Endometrium (tissue), 2 donors: Measurements from ENCODE around the gene BCR.

Experiments
- FAIRE-seq: peaks from 2 replicates; lab custom pipeline; 2012; peaks lifted over from hg19 to GRCh38; lab: Jason Lieb, UNC
- donor health status: control.
- donor health status: control.

Gene BCR

DNA sequence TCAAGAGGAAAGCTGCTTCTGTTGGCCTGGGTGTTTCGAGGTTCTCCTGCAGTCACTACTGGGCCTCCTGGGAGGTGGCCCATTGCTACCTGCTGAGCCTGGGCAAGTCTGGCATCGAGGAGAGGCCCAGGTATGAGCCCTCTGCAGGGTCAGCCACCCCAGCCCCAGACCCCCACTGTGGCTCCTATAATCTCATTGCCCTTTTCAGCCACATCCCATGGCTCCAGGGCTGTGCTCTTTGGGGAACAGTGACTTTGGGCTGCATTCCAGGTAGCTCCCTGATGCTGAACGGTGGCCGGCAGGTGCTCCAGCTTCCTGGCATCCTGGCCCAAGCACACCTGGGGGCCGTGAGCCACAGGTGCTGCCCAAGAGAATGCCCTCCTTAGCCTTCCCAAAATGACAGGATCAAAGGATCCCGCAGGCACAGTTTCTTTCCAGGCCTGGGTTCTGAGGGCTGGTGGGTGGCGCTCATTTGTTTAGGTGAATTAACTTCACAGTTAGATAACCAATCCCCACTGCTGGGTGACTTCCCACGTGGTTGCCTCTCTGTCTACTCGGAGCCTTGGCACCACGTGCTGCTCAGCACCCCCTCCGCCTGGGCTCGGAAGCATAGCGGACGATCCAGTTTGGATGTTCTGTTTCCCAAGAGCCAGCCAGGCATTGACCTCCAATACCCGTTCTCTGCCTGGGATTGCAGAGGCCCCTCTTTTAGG, 97.4 kb downstream of the BCR start:
- FAIRE-seq: no peak

DNA sequence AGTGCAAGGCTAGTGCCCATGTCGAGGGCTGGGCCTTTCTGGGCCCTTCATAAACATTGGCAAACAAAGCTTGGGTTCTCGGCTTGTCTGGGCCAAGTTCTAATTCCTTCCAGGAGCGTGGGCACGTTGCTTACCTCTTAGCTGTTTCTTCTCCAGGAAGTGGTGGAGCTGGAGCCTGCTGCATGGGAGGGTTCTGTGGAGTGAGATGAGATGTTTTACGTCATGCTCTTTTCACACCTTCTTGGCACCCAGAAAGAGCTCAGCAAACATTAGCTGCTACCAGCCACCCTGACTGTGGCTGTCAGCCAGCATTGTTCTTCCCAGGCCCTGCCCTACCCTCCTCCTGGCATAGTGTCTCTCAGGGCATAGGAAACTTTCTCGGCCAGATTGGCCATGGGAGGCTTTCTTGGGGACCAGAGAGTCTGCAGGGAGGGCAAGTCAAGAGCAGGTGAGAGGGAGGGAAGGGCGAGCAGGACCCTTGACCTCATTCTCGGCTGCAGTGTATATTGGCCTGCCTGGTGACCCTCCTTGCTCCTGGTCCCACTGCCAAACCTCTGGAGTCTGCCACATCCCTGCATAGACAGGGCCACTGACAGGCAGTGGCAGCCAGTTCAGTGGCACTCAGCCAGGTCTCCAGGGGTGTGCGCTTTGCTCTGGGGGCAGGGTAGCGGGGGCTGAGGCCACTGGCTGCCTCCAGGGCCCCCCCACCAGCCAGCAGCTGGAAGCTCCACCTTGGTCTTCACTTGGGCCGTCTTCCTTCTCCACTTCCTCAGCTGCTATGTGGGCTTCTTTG, 98.8 kb downstream of the BCR start:
- no peak for FAIRE-seq

DNA sequence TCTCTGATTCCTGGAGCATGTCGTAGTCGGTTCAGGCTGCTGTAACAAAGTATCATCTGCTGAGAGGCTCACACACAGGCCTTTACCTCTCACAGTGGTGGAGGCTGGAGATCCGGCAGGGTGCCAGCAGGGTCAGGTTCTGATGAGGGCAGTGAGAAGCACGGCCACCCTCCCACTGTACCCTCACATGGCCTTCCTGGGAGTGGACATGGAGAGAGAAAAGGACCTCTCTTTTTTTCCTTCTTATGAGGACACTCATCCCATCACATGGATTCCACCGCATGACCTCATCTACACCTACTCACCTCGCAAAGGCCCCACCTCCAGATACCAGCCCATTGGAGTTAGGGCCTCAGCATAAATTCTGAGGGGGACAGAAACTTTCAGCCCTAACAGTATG, 99.5 kb downstream of the BCR start:
- no peak for FAIRE-seq

DNA sequence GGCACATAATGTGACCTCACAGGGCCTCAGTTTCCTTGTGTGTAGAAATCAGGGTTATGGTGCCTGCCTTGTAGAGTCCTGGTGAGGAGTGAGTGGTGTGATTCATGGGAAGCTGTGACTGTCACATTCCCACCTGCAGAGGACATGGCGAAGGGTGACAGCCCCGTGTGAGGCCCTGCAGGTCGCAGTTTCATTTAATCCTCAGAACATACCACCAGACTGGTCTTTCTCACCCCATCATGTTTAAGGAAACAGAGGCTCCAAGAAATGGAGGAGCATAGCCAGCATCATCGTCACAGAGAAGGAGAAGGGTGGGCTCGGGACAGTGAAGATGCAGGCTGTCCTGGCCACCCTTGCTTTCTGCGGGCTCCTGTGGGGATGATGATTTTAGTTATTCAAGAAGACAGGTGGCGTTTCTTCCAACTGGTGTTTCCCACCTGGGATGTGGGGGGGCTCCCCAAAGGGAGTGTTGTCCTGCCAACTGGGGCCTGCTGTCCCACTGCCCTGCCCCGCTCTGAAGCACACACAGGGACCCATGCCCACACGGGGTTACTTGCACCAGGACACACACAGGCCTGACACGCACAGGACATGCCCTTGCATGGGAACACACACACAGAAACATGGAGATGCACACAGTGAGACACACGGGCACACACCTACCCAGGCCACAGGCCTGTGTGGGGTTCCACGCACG, 100.2 kb downstream of the BCR start:
- FAIRE-seq: no peak

DNA sequence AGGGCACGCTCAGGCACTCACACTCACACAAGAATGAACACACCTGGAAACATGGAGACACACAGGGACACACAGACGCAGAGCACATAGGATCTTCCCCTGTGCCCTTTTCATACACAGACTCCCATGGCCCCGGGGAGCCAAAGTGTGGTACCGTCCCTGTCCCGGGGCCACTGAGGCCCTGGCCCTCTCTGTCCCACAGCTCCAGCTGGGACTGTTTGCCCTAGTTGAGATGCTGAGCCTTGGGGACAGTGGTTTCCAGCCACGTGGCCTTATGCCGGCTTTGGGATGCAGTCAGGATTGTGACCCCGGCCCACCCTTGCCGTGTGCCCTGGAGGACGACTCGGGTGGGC, 100.7 kb downstream of the BCR start:
- FAIRE-seq: no peak

DNA sequence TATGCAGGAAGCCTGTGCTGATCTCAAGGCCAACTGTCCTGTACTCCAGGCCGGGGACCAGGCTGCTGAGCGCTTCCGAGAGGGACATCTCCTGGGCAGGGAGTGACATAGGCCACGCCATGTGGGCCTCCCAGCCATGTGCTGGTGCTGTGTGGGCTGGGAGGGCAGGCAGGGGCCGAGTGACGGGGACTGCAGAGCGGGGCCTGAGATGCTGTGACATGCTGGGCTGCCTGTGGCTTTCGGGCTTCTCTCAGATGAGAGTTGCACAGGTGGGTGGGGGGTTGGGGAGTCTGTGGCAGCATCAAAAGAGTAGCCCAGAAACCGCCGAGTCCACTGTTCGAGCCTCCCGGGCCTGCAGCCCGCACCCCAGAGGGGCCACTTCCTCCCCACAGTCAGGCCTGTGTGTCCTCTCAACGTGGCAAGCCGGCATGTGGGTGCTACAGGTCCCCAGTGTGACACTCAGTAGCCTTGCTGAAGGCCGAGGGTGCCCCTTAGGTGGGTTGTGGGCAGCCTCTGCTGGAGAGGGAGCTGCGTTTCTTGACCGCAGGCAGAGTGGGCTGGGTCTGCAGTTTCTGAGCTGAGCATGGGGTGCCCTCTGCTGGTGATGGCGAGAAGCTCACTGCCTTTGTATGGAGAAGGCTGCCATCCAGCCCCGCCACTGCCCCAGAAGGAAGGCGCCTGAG, 101.2 kb downstream of the BCR start:
- no peak for FAIRE-seq

DNA sequence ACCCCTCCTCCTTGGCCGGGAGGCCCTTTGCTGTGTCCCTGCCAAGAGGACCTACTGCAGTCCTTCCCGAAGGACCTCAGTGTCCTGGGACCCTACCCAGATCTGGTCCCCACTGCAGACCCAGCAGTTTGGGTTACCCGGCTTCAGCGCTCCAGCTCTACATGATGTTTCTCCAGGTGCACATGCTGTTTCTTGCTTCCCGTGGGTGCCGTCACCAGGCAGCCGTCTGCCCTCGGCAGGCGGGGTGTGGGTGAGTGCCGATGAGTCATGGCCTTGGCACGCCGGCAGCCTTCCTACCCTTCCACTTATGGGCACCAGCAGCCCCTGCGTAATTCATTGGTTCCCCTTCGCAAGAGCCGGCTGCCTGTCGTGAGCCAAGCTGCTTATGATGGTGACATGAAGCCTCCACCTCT, 101.8 kb downstream of the BCR start:
- FAIRE-seq: no peak

GRCh38 chr22:23282516-23282915, 102.2 kb downstream of the BCR start:
- FAIRE-seq: no peak

- no peak for FAIRE-seq
These were observed 102.7 kb downstream of the BCR start for GRCh38 chr22:23282986-23283385.

GRCh38 chr22:23283591-23284503, 103.5 kb downstream of the BCR start:
- FAIRE-seq: no peak

- no peak for FAIRE-seq
These were observed 104.3 kb downstream of the BCR start for GRCh38 chr22:23284504-23285033.

DNA sequence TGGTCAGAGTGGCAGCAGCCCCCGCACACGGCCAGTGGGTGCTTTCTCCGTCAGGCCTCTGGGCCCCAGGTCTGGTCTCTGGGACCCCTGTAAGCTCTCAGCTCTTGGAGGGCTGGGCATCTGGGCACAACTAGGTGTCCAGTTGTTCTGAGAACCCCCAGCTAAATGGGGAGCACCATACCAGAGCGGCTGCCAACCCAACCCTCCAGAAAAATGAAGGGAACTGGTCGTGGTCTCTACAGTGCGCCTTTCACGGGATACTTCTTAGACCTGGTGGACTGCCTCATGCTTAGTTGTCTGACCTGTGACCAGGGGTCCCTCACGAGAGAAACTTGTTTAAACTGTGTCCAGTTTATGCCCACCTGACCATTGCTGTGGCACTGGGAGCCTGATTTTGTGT, 104.9 kb downstream of the BCR start:
- no peak for FAIRE-seq

GRCh38 chr22:23285734-23286133, 105.4 kb downstream of the BCR start:
- no peak for FAIRE-seq

DNA sequence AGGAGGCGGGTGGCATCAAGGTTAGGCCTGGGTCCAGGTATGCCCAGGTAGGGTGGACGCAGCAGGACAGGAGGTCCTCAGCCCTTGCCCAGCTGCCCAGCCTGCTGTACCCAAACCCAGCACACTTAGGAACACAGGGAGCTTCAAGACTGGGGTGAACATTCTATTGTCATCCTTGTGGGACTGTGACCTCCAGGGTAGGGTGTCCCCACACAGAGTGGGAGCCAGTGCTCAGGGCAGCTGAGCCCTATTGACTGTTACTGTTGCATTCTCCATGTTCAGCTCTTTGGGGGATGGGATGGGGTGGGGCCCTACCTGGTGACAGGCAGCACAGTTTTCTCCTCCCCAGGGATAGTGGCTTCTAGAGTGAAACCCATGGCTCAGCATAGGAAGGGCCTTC, 106.0 kb downstream of the BCR start:
- FAIRE-seq: no peak

- no peak for FAIRE-seq
These were observed 107.1 kb downstream of the BCR start for GRCh38 chr22:23287136-23288095.

- no peak for FAIRE-seq
These were observed 108.2 kb downstream of the BCR start for GRCh38 chr22:23288301-23289129.

DNA sequence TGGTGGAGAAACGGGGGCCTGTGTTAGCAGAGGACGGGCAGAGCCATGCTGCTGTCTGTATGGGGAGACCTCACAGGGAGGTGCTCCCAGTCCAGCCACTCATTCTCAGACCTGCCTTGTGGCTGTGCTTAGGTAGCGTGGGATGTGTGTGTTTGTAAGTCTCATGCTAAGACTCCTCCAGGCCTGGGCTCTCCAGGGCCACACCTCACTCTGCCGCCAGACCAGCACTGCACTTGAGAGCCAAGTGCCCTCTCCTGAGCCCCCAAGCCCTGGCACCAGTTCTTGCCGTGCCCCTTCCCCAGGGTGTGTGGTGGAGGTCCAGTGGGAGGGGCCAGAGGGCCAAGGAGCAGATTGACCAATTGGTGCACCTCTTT, 108.8 kb downstream of the BCR start:
- no peak for FAIRE-seq

DNA sequence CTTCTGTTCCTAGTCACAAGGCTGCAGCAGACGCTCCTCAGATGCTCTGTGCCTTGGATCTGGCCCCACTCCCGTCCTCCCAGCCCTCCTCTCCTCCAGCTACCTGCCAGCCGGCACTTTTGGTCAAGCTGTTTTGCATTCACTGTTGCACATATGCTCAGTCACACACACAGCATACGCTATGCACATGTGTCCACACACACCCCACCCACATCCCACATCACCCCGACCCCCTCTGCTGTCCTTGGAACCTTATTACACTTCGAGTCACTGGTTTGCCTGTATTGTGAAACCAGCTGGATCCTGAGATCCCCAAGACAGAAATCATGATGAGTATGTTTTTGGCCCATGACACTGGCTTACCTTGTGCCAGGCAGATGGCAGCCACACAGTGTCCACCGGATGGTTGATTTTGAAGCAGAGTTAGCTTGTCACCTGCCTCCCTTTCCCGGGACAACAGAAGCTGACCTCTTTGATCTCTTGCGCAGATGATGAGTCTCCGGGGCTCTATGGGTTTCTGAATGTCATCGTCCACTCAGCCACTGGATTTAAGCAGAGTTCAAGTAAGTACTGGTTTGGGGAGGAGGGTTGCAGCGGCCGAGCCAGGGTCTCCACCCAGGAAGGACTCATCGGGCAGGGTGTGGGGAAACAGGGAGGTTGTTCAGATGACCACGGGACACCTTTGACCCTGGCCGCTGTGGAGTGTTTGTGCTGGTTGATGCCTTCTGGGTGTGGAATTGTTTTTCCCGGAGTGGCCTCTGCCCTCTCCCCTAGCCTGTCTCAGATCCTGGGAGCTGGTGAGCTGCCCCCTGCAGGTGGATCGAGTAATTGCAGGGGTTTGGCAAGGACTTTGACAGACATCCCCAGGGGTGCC, 109.8 kb downstream of the BCR start:
- FAIRE-seq: no peak
